Epithelial cell of esophagus (primary cell): ENCODE data around the gene TCERG1L.

Experiments
- DNase-seq: peaks from one replicate; pipeline ENCODE4 v3.0.0; 2010; ENCODE audit warnings: low read depth
- H3K4me3 ChIP-seq: 2 replicates; pipeline ENCODE4 v1.5.1; 2011; ENCODE audit warnings: mild to moderate bottlenecking, low read length, control low read depth
- CTCF ChIP-seq: IDR thresholded peaks from 2 replicates; pipeline ENCODE4 v1.5.1; 2011; ENCODE audit warnings: low read depth, mild to moderate bottlenecking, low read length, control low read depth, inconsistent platforms; ENCODE audit not compliant: insufficient read depth; ENCODE audit errors: missing control alignments

The TCERG1L gene

GRCh38 chr10:131227163-131227740, 84.3 kb downstream of the TCERG1L start:
- no peak for TF ChIP-seq CTCF
- no peak for DNase-seq

DNA sequence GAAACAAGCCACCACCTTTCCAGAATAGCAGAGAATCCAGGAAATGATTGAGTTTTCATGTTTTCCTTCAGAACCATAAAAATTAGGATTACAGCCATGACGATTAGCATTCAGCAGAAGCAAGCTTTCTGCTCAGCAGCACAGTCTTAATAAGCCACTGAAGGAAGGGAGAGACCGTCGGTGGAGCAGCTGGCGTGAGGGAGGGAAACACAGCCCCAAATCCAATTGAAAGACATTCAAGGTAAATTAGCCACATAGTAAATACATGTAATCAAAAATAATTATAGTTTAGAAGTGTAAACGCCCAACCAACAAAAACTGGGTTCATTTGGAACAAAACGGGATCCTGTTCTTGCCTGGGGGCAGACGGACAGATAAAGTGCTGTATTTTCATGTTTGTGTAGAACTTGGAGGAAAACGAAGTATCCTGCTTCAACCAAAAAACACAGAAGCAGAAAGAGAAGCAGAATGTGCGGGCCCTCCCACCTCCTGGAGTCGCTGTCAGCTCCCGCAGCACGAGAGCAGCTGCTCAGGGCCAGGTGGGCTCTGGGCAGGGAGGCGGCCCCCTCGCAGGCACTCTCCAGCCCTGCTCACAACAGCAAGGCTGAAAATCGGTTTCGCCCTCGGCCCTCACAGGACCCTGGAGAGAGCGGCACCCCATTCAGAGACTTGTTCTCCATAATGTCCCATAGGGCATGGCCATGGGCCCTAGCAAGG, 84.9 kb downstream of the TCERG1L start:
- TF ChIP-seq CTCF = no peak
- no peak for DNase-seq
- H3K4me3 ChIP-seq = no peak overlapping the region

More at GRCh38 chr10:131227163-131227740, 84.3 kb downstream of the TCERG1L start:
- H3K4me3 ChIP-seq = no peak overlapping the region

DNA sequence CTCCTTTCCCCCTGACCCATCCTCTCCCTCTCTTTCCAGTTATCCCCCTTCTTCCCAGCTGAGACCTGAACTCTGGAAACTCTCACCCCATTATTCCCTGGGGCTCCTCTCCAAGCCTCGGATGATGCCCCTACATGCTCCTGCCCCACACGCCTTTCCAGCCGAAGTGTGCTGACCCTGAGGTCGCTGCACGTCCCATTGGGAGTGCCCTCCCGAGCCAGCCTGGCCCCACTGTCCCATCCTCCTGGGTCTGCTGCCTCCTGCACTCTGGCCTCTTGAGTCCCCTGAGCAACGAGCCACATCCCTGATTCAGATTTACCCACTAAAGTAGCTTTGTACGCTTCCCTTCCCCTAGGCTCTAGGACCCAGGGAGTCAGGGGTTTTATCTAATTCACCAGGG, 87.4 kb downstream of the TCERG1L start:
- DNase-seq = no peak
- no peak for TF ChIP-seq CTCF
- no peak overlapping the region for H3K4me3 ChIP-seq

DNA sequence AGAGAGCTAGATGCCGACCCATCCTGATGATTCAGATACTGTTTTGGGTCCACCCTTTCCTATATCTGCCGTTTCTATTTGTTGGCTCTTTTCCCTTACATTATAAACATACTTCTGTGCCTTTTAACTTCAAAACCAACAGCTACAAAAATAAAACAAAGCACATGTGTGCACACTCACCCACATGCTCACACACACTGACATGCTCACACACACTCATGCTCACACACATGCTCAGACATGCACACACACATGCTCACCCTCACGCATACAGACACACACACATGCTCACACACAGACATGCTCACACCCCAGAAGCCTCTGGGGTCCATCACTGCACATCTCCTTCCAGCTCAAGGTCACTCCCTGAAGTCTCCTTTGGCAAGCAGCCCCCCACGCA, 88.1 kb downstream of the TCERG1L start:
- no peak for DNase-seq
- no peak for TF ChIP-seq CTCF
- no peak overlapping the region for H3K4me3 ChIP-seq

- H3K4me3 ChIP-seq = no peak overlapping the region
- no peak for DNase-seq
These were observed 88.5 kb downstream of the TCERG1L start for GRCh38 chr10:131222986-131223385.

GRCh38 chr10:131221632-131222277, 89.8 kb downstream of the TCERG1L start:
- no peak for DNase-seq
- TF ChIP-seq CTCF = no peak
- no peak overlapping the region for H3K4me3 ChIP-seq

More at GRCh38 chr10:131222986-131223385, 88.5 kb downstream of the TCERG1L start:
- TF ChIP-seq CTCF = no peak
